Limb (tissue), 2 donors: ENCODE measurements around the gene TAS2R40.
A peak's percentile ranks its signal among the peaks of the same experiment; 100 is the strongest.
"Not testable (repeated sequence)": the region's sequence is repeated elsewhere in the genome, so short reads cannot be mapped to it uniquely, and the experiment has no call there.

Source experiments
- DNase-seq, 2 donors: peaks; one replicate each; pipeline ENCODE4 v3.0.0-alpha.2; 2016; ENCODE audit errors: extremely low spot score in 2 of 2

Gene TAS2R40

DNA sequence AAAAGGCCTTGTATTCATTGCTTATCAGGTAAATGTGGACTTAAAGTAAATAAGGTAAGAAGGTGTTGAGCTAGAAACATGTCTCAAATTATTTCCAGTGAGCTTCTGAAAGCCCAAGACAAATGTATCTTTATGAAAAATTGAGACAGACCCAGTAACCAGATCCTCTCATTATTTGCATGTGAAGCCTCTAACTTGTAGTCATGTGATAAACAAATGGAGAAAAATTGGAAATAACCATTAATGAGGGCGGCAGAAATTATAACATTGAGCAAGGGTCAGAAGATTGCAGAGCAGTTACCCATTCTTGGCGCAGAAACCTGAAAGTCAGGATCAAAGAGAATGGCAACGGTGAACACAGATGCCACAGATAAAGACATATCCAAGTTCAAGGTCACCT lies at the start of gene TAS2R40:
Gene TAS2R40 (plus strand): TSS at position 301 of the 400 bp plus-strand sequence. CDS start 42 bp downstream, at position 343.
- DNase-seq = no peak

DNA sequence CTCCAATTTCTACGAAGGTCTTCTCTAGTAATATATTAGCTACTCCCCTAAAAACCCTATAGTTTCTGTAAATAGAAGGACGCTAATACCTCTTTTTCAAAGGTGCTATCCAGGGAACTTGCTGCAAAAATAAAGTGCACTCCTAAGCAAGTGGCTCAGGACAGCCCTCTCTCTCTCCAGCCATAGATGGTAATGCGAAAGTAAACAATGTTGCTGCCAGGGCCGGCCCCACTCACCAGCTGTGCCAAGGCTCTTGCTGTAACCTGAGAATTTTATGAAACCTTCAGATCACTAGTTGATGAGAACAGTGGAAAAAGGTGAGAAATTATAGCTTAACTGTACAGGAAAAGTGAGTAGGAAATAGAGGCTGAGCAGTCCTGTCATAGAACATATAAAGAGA lies 49.5 kb upstream of the TAS2R40 start:
- peak in 1 of 2 donors; percentile 43 for DNase-seq

DNA sequence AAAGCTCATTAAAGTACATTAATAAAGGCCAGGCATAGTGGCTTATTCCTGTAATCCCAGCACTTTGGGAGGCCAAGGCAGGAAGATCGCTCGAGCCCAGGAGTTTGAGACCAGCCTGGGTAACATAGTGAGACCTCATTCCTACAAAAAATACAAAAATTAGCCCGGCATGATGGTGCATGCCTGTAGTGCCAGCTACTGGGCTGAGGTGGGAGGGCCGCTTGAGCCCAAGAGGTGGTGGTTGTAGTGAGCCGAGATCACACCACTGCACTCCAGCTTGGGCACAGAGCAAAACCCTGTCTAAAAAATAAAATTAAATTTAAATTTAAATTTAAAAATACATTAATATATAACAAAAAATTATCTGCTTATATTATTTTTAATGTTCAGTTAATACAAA lies 45.7 kb upstream of the TAS2R40 start:
- no peak for DNase-seq

DNA sequence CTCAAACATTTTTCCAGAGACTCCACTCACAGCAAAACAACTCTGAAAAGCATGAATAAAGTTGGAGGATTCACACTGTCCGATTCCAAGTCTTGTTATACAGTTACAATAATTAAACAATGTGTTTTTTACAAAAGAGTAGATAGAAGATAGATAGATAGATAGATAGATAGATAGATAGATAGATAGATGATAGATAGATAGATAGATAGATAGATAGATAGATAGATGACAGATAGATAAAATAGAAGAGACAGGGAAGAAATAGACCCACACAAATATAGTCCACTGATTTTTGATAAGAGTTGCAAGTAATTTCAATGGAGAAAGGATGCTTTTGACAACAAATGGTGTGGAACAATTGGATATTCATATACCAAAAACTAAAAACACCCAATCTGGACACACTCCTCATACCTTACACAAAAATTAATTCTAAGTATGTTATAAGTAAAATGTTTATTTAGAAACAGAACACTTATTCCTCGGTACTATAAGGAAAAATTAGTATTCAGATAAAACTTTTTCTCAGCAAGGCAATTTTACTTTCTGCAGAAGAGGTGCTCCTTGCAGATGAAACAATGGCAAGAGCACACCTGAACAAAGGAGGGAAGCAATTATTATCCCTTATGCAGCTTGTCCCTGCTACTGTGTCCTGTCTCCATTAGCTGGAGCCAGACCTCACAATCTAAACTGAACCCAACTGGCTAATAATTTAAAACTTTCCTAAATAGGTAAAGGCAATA lies 44.3 kb upstream of the TAS2R40 start:
- DNase-seq = no peak

DNA sequence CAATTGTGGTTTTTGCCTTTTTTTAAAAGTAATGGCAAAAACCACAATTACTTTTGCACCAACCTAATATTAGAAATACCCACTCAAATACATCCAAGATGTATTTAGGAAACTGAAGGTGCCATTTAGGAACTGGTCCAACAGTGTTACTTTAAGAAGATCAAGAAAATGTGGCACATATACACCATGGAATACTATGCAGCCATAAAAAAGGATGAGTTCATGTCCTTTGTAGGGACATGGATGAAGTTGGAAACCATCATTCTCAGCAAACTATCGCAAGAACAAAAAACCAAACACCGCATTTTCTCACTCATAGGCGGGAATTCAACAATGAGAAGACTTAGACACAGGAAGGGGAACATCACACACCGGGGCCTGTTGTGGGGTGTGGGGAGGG lies 41.1 kb upstream of the TAS2R40 start:
- not testable (repeated sequence) for DNase-seq

DNA sequence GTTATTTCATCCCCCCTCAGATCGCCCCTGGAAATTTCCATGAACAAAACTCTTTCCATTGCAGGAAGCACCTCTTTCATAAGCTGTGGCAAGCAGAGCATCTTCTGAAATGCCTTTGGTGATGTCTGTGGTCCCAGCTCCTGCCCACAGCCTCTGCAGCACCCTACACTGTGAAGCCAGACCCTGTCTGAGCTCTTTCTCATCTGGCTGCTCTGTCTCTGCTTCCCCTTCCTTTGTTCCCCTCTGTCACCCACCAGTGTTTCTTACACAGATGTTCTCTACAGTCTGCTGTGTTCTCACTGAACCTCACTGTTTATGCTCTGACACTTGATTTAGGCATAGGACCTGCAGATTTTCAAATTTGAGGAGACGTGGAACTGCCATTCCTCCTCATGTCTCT lies 40.5 kb upstream of the TAS2R40 start:
- DNase-seq = no peak

DNA sequence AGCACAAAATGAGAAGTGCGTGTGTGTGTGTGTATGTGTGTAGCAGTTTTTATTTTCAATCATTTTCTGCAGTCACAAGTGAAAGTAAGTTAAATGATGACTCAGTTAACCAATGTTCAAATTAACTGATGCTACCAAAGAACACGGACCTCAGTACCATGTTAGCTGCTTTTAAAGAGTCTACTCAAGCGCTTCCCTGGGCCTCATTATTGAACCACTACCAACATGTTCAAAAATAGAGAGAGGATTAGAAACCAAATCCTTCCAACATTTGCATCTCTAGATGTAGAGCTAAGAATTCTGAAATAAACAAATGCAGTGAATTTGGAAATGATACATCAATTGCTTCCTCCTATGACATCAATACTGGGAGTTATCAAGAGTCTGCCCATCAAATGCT lies 38.8 kb upstream of the TAS2R40 start, which contains the start of gene TAS2R39:
Gene TAS2R39 (plus strand): TSS at position 396 of the 400 bp plus-strand sequence. CDS start 0 bp downstream, at position 396.
- no peak for DNase-seq

DNA sequence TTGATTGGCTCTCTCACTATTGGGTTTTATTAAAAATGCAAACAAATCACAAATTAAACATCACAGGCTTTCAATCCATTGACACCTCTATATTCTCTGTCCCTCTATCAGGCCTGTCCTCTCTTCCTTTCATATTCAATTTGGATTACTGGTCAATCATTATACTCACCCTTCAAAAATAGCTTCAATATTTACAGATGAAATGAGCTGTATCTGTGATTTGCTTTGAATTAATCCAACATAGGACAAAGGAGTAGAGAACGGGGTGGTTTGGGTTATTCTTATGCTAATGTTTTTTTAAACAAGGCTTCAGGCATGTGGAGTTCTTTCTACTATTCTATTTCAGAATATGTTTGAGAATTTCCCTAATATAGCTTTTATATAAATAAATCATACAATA lies 36.3 kb upstream of the TAS2R40 start:
- DNase-seq = no peak

DNA sequence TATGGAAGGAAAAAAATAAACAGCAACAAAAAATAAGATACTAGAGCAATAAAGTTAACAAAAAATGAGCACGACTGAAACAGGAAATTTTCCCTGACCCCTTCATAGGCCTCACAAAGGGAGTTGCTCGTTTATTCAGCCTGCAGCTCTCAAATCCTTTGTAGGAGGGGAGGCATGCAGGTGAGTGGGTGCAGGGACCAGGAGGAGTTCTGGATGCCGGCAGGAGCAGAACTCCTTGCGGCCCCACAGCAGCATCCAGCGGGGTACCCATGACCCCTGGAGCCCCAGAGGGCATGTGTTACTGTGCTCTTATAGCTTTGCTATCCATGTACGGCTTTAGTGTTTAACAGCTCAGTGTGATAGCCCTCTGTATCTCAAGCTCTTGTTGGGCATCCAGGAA lies 32.8 kb upstream of the TAS2R40 start:
- no peak for DNase-seq

DNA sequence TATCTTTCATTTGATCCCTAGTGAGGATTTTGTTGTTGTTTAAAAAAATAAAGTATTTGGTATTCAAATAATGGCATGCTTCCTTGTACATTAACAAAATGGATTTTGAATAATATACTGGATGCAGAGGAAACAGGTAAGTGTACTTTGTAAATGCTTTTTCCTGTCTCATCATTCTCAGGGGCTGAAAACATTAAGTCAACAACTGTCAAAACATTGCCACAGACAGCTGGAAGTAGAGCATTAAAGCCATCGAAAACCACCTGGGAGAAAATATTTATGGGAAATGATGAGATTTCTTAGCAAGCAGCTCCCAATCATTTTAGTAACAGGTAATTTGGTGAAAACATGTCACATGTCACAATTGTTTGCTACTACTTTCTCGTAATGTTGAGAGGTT lies 28.0 kb upstream of the TAS2R40 start:
- DNase-seq = no peak

DNA sequence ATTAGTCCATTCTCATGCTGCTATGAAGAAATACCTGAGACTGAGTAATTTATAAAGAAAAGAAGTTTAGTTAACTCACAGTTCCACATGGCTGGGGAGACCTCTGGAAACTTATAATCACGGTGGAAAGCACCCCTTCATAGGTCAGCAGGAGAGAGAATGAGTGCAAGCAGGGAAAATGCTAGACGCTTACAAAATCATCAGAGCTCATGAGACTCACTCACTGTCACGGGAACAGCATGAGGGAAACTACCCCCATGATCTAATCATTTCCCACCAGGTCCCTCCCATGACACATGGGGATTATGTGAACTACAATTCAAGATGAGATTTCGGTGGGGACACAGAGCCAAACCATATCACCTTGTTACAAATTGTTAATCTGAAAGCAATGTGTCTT lies 22.8 kb upstream of the TAS2R40 start:
- no peak for DNase-seq

DNA sequence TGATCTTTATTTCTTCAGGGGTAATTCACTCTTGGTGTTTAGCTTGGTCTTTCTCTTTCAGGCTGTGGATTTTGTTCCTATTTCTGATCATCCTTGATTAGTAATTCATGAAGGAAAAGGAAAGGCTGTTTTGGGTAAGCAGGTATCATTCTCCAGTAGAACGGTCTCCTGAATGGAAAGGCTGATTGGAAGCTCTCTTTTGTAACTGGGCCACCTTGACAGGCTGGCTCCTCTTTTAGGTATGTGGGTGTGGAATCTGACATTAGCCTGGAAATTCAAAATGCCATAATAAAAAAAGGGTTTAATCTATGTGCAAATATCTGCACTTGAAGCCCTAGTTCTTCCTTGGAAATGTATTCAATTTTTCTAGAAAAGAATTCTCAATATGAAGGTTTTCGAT lies 19.7 kb upstream of the TAS2R40 start:
- no peak for DNase-seq

DNA sequence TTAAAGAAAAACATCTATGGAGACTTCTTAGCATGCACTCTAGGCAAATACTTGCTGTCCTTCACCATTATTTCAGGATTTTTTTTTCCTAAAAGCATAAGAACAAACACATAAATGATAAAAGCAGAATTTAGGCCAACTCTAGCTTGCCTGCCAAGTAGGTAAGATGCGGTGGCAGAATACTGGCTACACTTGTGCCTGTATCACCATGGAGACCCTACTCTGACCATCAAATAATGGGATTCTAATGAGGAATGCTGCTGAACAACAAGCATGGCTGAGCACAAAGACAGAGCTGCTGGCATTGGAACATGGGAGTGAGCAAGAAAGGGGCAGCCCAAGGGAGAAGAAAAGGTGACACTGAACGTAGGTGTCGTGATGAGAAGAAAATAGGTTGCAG lies 18.5 kb upstream of the TAS2R40 start:
- no peak for DNase-seq

DNA sequence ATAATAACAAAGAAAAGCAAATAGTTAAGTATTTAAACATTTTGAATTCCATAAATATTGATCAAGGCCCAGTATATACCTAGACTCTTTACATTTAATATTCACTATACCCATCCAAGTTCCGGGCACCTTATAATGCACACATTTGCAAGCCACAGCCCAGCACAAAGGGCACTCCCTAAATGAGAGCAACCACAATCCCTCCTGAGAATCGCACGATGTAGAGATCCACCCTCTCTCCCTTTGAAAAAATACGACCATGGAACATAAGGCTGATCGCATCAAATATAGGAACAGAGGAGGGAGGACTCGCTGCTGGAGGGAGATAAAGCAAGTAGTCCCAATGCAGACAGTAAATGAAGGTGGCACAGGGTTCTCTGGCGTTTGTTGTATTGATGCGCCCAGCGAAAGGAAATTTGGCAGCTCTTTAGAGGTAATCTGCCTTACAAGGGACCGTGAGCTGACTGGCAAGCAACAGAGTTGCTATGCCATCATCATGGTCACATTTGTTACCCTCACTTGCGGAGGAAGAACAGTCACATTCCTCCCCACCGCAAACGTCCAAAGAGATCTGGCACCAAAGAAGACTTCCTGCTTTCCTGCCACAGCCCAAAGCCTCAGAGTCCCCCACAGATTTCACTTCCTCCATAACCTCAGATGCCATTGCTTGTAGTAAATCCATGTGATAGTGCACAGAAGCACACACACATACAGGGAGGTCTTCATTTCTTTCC lies 16.1 kb upstream of the TAS2R40 start:
- no peak for DNase-seq

DNA sequence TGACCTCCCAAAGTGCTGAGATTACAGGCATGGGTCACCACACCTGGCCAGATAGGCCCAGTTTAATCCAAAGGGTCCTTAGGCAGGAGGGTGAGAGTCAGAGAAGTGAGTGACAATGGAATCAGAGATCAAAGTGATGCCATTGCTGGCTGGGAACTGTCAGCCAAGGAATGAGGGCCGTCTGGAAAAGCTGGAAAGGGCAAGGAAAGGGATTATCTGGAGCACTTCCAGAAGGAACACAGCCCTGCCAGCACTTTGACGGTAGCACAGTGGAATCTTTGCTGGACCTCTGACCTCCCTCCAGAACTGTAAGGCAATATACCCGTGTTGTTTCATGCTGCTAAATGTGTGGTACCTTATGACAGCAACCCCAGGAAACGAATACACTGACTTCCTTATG lies 11.3 kb upstream of the TAS2R40 start:
- no peak for DNase-seq

DNA sequence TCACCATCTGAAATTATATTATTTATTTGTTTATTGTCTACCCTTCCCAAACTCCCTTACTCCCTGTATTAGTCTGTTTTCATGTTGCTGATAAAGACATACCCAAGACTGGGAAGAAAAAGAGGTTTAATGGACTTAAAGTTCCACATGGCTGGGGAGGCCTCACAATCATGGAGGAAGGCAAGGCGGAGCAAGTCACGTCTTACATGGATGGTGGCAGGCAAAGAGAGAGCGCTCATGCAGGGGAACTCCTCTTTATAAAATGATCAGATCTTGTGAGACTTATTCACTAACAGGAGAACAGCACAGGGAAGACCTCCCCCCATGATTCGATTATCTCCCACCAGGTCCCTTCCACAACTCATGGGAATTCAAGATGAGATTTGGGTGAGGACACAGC lies 8.4 kb upstream of the TAS2R40 start:
- DNase-seq = not testable (repeated sequence)

DNA sequence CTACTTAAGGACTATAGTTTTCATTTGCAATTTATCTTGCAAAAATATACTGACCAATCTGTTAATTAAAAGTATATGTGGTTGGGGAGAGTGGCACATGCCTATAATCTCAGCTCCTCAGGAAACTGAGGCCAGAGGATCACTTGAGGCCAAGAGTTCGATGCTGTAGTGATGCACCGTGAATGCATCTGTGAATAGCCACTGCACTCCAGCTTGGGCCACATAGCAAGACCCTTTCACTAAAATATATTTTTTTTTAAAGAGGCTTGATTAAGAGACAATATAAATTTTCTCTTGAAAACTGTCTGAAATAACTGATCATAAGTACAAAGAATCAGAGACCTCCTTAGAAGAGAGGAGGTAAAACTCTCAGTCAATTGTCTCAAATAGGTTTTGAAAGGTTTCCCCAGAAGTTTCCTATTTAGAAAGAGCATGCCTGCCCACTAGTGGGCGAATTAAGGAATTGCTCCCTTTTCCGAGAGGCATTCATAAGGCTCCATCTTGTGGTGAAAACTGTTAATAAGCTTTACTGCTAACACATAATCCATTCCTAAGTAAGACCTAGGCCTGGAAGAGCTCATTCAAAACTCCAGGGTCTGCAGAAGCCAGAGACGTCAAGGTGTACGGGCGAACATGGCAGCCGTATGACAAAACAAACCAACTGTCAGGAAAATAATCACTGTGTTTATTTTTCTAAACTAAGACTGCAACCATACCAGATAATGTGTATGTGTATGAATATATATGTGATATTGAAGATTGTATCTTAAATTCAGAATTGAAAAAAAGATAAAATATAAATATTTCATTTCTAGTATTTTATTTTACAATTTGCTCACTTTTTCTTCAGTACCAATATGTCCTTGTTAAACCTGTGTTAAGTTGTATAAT lies 6.8 kb upstream of the TAS2R40 start:
- peak; percentile 70 to 90 for DNase-seq

DNA sequence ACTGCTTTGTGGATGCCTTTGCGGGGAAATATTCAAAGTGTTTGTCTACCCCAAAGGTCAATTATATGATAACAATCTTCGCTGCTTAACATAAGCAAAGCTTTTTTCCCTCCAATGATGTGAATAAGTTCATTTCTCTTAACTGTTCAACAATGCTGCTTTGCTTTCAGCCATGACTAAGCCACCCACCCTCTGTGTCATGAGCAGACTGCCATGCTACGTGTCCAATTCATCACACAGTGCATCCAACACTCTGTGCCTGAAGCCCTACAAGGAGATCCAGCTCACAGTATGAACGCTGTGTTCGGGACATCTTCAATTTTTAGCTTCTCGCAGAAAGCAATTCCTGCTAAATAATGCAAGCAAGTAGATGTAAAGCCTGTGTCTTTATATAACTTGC lies 5.7 kb upstream of the TAS2R40 start:
- no peak for DNase-seq

DNA sequence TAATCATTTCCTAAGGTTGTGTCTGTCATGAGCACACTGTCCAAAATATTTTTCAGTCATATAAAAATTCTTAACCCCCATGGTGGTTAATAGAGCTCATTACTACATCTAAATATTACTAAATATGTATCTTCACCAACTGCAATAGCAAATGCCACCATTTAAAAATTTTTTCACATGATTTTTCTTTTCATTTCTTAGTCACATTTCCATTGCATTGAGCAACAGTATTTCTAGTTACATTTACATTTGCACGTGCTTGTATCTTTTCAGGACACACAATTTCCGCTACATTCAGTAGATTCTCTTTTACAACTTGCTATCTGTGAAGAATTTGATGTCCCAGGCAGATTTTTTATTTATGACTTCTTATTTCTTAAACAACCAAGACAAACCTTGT lies 5.2 kb upstream of the TAS2R40 start:
- no peak for DNase-seq

DNA sequence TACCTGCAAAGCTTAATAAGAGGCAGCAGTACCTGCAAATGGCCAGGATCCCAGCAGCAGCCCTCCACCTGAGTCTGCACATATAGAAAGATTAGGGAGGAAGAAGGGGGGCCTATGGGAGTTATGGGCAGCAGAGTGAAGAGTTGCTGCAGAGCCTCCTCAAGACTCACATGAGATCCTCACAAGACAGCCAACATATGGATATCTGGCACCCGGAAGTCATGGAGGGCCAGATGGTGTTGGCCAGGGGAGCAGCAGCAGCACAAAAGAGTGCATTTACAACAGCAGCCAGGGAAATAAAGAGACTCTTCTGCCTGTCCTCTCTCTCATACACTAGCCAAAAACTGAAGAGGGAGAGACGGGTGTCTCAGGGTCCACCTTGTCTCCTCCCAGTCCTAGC lies 4.0 kb upstream of the TAS2R40 start:
- no peak for DNase-seq

DNA sequence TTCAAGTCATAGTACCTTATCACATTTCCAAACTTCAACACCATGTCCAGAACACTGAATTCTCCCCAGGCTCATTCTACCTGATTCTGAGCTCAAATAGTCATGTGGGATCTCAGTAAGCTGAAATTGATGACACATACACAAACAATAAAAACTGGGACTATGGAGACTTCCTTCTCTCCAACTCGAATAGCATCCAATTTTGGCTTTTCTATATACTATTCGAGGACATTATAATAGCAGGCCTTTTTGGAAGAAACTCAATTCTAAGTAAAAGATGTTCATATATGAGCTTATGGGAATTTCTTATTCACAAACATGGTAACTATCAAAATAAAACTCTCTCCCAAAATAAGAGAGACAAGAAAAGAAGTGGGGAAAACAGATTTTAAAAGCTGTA lies 551 bp upstream of the TAS2R40 start:
- DNase-seq = no peak

DNA sequence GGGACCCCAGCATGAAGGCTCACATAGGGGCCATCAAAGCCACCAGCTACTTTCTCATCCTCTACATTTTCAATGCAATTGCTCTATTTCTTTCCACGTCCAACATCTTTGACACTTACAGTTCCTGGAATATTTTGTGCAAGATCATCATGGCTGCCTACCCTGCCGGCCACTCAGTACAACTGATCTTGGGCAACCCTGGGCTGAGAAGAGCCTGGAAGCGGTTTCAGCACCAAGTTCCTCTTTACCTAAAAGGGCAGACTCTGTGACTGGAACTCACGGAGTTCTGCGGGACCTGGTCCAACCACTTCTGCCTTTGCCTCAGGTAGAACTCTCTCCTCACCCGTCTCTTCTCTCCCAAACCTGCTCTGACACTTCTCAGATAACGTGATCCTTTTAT lies 945 bp downstream of the TAS2R40 start:
- no peak for DNase-seq
